Measurements from ENCODE around the gene MAFB.

Gene MAFB

GRCh38 chr20:40714109-40714508 is 25.1 kb upstream of the MAFB start:
- H3K4me3 ChIP-seq (ENCODE audit: low read length) = no peak overlapping the region
- TF ChIP-seq ZNF274 (IDR thresholded peaks at IDR 0.05; ENCODE audit: low read depth, low read length) = no peak

- TF ChIP-seq ZNF274 (IDR thresholded peaks at IDR 0.05; ENCODE audit: low read depth, low read length) = no peak
- no peak overlapping the region for H3K4me3 ChIP-seq (ENCODE audit: low read length)
Measured at GRCh38 chr20:40713508-40713907, 24.5 kb upstream of the MAFB start.

GRCh38 chr20:40711079-40711478 is 22.0 kb upstream of the MAFB start:
- TF ChIP-seq ZNF274 (IDR thresholded peaks at IDR 0.05; ENCODE audit: low read depth, low read length) = no peak
- no peak overlapping the region for H3K4me3 ChIP-seq (ENCODE audit: low read length)

GRCh38 chr20:40710603-40711002 is 21.6 kb upstream of the MAFB start:
- no peak overlapping the region for H3K4me3 ChIP-seq (ENCODE audit: low read length)
- no peak for TF ChIP-seq ZNF274 (IDR thresholded peaks at IDR 0.05; ENCODE audit: low read depth, low read length)

GRCh38 chr20:40706977-40707582 is 18.0 kb upstream of the MAFB start:
- no peak for TF ChIP-seq ZNF274 (IDR thresholded peaks at IDR 0.05; ENCODE audit: low read depth, low read length)
- no peak overlapping the region for H3K4me3 ChIP-seq (ENCODE audit: low read length)

GRCh38 chr20:40705413-40705812 is 16.4 kb upstream of the MAFB start:
- H3K4me3 ChIP-seq (ENCODE audit: low read length) = no peak overlapping the region
- TF ChIP-seq ZNF274 (IDR thresholded peaks at IDR 0.05; ENCODE audit: low read depth, low read length) = no peak

- no peak for TF ChIP-seq ZNF274 (IDR thresholded peaks at IDR 0.05; ENCODE audit: low read depth, low read length)
- H3K4me3 ChIP-seq (ENCODE audit: low read length) = no peak overlapping the region
Measured at GRCh38 chr20:40704828-40705227, 15.8 kb upstream of the MAFB start.

- TF ChIP-seq ZNF274 (IDR thresholded peaks at IDR 0.05; ENCODE audit: low read depth, low read length) = no peak
- H3K4me3 ChIP-seq (ENCODE audit: low read length) = no peak overlapping the region
Measured at GRCh38 chr20:40703975-40704530, 15.0 kb upstream of the MAFB start.

GRCh38 chr20:40702504-40702903 is 13.5 kb upstream of the MAFB start:
- H3K4me3 ChIP-seq (ENCODE audit: low read length) = no peak overlapping the region
- no peak for TF ChIP-seq ZNF274 (IDR thresholded peaks at IDR 0.05; ENCODE audit: low read depth, low read length)

- H3K4me3 ChIP-seq (ENCODE audit: low read length) = no peak overlapping the region
- no peak for TF ChIP-seq ZNF274 (IDR thresholded peaks at IDR 0.05; ENCODE audit: low read depth, low read length)
Measured at GRCh38 chr20:40698744-40699143, 9.7 kb upstream of the MAFB start.

- no peak overlapping the region for H3K4me3 ChIP-seq (ENCODE audit: low read length)
- no peak for TF ChIP-seq ZNF274 (IDR thresholded peaks at IDR 0.05; ENCODE audit: low read depth, low read length)
Measured at GRCh38 chr20:40698281-40698680, 9.2 kb upstream of the MAFB start.

- TF ChIP-seq ZNF274 (IDR thresholded peaks at IDR 0.05; ENCODE audit: low read depth, low read length) = no peak
- H3K4me3 ChIP-seq (ENCODE audit: low read length) = no peak overlapping the region
Measured at GRCh38 chr20:40697541-40697940, 8.5 kb upstream of the MAFB start.

- no peak for TF ChIP-seq ZNF274 (IDR thresholded peaks at IDR 0.05; ENCODE audit: low read depth, low read length)
- H3K4me3 ChIP-seq (ENCODE audit: low read length) = no peak overlapping the region
Measured at GRCh38 chr20:40695214-40695613, 6.2 kb upstream of the MAFB start.

- H3K4me3 ChIP-seq (ENCODE audit: low read length) = no peak overlapping the region
- TF ChIP-seq ZNF274 (IDR thresholded peaks at IDR 0.05; ENCODE audit: low read depth, low read length) = no peak
Measured at GRCh38 chr20:40694246-40694645, 5.2 kb upstream of the MAFB start.

- no peak for TF ChIP-seq ZNF274 (IDR thresholded peaks at IDR 0.05; ENCODE audit: low read depth, low read length)
- no peak overlapping the region for H3K4me3 ChIP-seq (ENCODE audit: low read length)
Measured at GRCh38 chr20:40692240-40693011, 3.4 kb upstream of the MAFB start.
